Fibroblast of skin of left quadriceps (primary cell): ENCODE results near the gene ELOVL1.

Source experiments
- DNase-seq, 2 experiments: peaks; one replicate each; pipeline ENCODE4 v3.0.0-alpha.2; 2013; ENCODE audit warnings: low read depth in 2 of 2

Gene ELOVL1

DNA sequence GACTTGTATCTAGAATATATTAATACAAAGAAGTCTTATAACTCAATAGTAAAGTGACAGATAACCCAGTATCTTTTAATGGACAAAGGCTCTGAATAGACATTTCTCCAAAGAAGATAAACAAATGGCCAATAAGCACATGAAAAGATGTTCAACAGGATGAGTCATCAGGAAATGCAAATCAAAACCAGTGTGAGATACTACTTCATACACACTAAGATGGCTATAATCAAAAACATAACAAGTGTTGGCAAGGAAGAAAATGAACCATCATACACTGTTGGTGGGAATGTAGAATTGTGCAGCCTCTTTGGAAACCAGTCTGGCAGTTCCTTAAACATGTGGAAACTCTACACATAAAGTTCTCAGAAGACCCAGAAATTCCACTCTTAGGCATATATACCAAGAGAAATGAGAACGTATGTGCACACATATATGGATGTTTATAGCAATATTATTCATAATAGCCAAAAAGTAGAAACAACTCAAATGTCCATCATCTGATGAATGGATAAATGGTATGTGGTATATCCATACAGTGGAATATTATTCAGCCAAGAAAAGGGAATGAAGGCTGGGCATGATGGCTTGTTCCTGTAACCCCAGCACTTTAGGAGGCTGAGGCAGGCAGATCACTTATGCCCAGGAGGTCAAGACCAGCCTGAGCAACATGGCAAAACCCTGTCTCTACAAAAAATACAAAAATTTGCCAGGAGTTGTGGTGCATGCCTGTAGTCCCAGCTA is 40.1 kb downstream of the ELOVL1 start:
- peak; percentile 59 to 69 for DNase-seq

DNA sequence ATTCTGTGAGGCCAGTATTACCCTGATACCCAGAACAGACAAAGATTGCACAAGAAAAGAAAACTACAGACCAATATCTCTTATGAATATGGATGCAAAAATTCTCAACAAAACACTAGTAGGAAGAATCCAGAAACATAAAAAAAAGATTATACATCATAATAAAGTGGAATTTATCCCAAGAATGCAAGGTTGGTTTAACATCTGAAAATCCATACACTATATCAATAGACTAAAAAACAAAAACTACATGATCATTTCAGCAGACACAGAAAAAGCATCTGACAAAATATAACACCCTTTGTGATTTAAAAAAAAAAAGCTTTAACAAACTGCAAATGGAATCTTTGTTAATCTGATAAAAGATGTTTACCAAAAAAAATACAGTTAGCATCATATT is 42.4 kb downstream of the ELOVL1 start:
- no peak for DNase-seq

DNA sequence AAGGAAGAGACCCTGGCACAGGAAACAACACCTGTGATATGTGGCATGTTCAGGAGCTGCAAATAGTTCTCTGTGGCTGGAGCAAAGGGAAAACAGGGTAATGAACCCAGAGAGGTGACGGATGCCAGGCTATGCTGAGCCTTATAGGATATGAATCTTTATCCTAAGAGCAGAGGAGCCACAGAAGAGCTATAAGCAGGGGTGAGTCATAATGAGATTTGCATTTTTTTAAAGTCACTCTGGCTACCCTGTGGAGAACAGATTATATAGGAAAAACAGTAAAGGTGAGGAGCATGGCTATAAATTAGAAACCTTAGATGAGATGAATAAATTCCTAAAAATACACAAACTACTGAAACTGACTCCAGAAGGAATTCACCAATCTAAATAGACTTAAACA is 43.0 kb downstream of the ELOVL1 start:
- no peak for DNase-seq

DNA sequence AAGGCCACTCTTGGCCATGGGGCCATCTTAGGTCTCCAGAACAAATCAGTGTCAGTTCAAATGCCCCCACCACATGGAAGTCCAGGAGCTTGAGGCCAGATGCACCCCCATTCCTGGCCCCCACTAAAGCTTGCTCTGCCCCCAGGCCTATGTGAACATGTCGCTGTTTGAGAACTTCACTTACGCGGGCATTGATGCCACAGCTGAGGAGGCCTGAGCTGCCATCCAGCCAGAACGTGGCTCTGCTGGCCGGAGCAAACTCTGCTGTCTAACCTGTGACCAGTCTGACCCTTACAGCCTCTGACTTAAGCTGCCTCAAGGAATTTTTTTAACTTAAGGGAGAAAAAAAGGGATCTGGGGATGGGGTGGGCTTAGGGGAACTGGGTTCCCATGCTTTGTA is 45.3 kb downstream of the ELOVL1 start:
- no peak for DNase-seq

DNA sequence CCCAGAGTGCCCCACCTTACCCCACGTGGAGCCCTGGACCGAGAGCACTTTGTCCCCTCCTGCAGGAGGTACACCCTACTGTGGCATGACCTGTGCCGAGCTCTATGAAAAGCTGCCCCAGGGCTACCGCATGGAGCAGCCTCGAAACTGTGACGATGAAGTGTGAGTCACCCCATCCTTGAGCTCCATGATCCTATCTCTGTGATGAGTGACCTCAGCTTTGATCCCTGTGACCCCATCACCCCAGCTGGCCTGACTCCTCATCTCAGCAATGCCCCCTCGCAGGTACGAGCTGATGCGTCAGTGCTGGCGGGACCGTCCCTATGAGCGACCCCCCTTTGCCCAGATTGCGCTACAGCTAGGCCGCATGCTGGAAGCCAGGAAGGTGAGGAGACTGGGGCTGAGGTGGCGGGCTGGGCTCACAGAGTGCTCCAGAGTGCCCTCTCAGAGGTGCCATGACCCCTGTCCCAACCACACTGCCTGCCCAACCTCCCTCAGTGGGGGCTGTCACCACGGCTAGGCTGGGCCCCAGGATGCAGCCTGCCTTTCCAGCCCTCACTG is 46.4 kb downstream of the ELOVL1 start:
- no peak for DNase-seq

DNA sequence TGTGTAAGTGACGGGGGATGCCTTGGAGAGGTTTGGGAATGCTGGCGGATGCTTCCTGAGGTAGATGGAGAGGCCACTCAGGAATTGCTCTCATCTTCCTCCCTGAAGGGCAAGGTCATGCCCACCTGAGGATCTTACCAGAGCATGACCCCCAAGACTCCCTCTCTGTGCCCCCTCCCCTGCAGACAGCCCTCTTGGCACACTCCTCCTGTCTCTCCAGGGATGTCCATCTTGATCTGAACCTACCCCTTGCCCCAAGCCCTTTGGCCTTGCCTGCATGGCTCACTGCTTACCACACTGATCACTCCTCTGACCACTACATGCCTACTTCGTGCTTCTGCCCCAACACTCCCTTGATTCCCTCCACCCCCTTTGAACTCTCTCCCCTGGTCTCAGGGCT is 48.0 kb downstream of the ELOVL1 start:
- DNase-seq, result no peak

DNA sequence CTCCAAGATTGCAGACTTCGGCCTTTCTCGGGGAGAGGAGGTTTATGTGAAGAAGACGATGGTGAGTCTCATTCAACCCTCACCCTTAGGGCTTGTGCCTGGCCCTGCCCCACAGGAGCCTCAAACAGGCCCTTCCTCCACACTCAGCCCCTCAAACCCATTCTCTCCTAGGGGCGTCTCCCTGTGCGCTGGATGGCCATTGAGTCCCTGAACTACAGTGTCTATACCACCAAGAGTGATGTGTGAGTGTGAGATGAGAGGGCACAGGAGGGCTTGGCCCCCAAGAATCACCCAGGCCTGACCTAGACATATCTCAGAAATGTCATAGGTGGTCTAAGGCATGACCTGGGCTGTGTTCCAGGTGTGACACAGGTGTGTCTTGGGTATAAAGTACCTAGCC is 48.5 kb downstream of the ELOVL1 start:
- DNase-seq, result no peak

DNA sequence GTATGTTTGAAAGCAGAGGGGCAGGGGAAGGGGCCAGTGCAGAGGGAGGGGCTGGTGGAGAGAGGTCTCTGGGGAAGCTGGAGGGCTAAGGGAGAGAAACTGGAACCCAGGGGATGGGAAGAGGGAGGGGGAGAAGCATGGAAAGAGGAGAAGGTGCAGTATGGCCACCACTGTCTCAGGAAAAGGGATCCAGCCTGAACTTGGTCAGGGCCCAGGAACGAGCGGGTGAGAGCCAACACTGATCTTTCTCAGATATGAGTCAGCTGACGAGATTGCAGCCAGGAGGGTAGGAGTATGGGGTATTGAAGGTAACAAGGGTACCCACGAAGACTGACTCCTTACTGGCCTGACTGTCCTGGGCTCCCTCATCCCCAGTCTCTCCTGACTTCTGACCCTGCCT is 49.0 kb downstream of the ELOVL1 start:
- DNase-seq, result no peak

DNA sequence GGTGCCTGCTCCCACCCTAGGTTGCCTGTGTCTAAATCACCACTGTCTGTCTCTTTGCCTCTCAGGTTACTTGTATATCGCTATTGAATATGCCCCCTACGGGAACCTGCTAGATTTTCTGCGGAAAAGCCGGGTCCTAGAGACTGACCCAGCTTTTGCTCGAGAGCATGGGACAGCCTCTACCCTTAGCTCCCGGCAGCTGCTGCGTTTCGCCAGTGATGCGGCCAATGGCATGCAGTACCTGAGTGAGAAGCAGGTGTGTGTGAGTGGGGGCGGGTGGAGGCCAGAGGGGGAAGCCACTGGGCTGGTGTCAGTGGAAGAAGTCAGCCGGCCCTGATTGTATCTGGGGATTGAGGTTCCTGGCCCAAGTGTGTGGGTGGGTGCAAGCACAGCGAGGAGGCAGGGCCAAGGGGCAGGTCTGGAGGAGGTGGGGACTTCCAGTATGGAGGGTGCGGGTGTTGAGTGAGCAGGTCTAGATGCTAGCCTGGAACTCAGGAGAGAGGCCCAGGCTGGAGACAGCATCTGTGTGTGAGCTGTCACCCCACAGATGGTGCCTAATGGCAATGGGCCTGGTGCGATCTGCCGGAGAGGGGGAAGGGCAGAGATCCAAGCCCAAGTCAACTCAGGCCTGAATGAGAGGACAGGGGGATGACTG is 49.9 kb downstream of the ELOVL1 start:
- no peak for DNase-seq

DNA sequence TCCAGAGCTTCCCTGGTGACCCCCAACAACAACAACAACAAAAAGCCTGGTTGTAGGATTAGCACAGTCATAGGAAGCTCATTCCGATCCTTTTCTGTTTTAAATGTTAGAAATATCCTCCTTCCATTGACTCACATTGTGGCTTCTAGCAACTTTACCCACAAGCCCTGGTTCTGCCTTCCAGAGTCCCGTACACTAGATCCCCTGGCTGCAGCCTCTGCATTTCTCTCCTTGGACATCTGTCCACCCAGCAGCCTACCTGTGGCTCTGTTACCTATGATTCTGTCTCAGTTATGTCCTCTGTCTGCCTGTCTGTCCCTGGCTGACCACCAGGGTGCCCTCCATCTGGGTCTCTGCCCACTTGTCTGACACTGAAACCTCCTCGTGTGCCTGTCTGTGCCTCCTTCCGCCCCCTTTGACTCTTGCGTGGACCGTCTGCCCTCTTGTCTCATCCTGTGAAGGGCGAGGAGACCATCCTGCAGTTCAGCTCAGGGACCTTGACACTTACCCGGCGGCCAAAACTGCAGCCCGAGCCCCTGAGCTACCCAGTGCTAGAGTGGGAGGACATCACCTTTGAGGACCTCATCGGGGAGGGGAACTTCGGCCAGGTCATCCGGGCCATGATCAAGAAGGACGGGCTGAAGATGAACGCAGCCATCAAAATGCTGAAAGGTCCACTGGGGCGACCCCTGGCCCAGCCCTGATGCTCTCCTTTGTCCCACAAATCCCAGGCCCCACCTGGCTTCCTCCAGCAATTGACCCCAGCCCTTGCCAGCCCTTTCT is 50.9 kb downstream of the ELOVL1 start:
- no peak for DNase-seq

DNA sequence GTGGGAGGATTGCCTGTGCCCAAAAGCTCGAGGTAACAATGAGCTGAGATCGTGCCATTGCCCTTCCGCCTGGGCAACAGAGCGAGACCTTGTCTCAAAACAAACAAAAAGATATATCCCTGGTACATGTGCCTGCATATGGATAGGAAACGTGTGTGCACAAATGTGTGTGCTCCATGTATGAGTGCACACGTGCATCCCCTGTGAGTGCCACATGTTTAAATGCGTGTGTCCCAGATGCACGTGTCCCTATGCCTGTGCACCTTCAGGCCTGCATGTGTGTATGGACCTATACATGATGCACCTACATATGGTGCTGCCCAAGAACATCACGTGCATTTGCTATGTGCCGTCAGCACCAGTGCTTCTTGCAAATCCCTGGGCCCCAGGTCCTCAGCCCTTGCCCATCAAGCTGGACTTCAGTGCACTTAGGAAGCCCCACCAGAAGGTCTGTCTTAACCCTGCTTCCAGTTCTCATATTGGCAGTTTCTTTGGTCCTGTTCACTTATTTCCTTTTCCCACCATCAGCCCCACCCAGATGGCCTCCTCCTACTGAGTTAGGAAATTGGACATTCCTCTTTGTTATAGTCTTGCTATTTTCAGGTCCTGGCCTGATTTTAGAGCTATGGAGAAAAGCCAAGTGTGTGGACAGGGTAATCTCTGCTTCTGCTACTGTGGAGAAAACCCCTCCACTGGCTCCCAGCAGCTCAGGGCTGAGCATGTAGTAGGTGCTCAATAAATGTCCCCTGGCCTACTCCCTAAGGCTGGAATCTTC is 51.7 kb downstream of the ELOVL1 start:
- no peak for DNase-seq

DNA sequence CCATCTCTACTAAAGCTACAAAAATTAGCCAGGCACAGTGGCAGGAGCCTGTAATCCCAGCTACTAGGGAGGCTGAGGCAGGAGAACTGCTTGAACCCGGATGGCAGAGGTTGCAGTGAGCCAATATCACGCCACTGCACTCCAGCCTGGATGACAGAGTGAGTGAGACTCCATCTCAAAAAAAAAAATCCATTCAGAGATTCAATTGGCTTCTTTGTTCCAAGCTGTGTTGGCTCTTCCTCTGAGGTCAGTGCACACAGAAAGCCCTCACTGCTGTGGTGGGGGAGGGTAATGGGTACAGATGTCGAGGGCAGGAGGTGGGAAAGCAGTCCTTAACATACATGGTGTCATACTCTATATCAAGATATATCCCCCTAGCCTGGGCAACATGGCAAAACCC is 52.3 kb downstream of the ELOVL1 start:
- no peak for DNase-seq

DNA sequence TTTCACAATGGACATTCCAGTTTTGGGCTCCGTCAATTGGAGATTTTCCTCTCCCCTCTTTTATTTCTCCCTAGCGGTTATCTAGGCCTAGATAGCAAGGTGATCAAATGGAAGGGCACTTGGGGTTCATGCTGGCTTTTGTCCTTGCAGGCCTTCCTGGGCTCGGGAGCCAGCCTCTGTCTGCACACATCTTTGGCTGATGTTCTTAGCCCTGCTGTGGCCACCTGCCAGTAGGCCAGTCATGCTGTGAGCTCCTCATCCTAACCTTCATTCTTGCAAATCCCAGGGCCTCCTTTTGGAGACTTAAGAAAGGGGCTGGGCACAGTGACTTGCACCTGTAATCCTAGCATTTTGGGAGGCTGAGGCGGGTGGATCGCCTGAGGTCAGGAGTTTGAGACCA is 53.6 kb downstream of the ELOVL1 start:
- DNase-seq, result no peak

DNA sequence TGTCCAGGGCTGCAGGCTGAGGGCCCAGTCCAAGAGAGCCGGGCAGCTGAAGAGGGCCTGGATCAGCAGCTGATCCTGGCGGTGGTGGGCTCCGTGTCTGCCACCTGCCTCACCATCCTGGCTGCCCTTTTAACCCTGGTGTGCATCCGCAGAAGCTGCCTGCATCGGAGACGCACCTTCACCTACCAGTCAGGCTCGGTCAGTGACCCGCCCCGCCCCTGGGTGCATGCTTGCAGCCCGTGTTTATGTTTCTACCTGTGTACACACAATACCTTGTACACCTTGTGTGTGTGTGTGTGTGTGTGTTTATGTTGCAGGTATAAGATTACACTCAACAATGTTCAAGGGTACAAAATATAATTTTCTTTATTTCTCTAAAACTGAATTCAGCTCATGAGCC is 54.0 kb downstream of the ELOVL1 start:
- no peak for DNase-seq
